ENCODE results near the gene AQP3.

- TF ChIP-seq POLR2A (IDR thresholded peaks at IDR 0.05), result no peak
- no peak for TF ChIP-seq CTCF (IDR thresholded peaks at IDR 0.05)
Observed at GRCh38 chr9:33430942-33431341, 16.5 kb downstream of the AQP3 start.
